Hepatocyte (in vitro differentiated cells): Measurements from ENCODE around the gene FOXK1. TPM values are rescaled to one million over a fixed set of nuclear protein-coding genes. Genes with fewer than 3 reads are reported as not detected.
"Not testable (repeated sequence)": the region's sequence is repeated elsewhere in the genome, so short reads cannot be mapped to it uniquely, and the experiment has no call there.

Experiments
- DNase-seq: peaks from one replicate; pipeline ENCODE4 v3.0.0-alpha.2; 2016; ENCODE audit warnings: low spot score
- H2AFZ ChIP-seq: fragments of 200-600 bp; sonication (generic); 2 replicates; pipeline ENCODE4 v1.6.0; 2016; ENCODE audit warnings: antibody characterized with exemption, mild to moderate bottlenecking
- H3K27ac ChIP-seq: fragments of 200-600 bp; sonication (generic); 2 replicates; pipeline ENCODE4 v1.5.1; 2016; ENCODE audit warnings: mild to moderate bottlenecking
- H3K27me3 ChIP-seq: fragments of 200-600 bp; sonication (generic); 2 replicates; pipeline ENCODE4 v1.6.1; 2016
- H3K36me3 ChIP-seq: fragments of 200-600 bp; sonication (generic); replicated peaks from 2 replicates; pipeline ENCODE4 v1.5.1; 2016; ENCODE audit warnings: low read depth; ENCODE audit not compliant: insufficient read depth
- H3K4me1 ChIP-seq: fragments of 200-600 bp; sonication (generic); 2 replicates; pipeline ENCODE4 v1.5.1; 2016; ENCODE audit warnings: mild to moderate bottlenecking, moderate library complexity; ENCODE audit not compliant: insufficient read depth
- H3K4me2 ChIP-seq: fragments of 200-600 bp; sonication (generic); 2 replicates; pipeline ENCODE4 v1.6.0; 2016
- H3K4me3 ChIP-seq: fragments of 200-600 bp; sonication (generic); 2 replicates; pipeline ENCODE4 v1.5.1; 2016; ENCODE audit warnings: mild to moderate bottlenecking
- H3K79me2 ChIP-seq: fragments of 200-600 bp; sonication (generic); 2 replicates; pipeline ENCODE4 v1.6.0; 2017; ENCODE audit warnings: mild to moderate bottlenecking
- H3K9me2 ChIP-seq: fragments of 200-600 bp; sonication (generic); replicated peaks from 2 replicates; pipeline ENCODE4 v1.6.0; 2017; ENCODE audit warnings: mild to moderate bottlenecking; ENCODE audit not compliant: insufficient read depth
- H3K9me3 ChIP-seq: fragments of 200-600 bp; sonication (generic); 2 replicates; pipeline ENCODE4 v1.5.1; 2016; ENCODE audit warnings: low read depth, mild to moderate bottlenecking
- H4K20me1 ChIP-seq: fragments of 200-600 bp; sonication (generic); 2 replicates; pipeline ENCODE4 v1.6.0; 2016; ENCODE audit warnings: mild to moderate bottlenecking; ENCODE audit not compliant: insufficient read depth, poor library complexity, severe bottlenecking
- CTCF ChIP-seq: fragments of 200-600 bp; sonication (generic); IDR thresholded peaks from 2 replicates; pipeline ENCODE4 v1.5.1; 2016; ENCODE audit warnings: antibody characterized with exemption, mild to moderate bottlenecking; ENCODE audit not compliant: poor library complexity
- EZH2 ChIP-seq: fragments of 200-600 bp; sonication (generic); IDR thresholded peaks from 2 replicates; pipeline ENCODE4 v1.6.1; 2016; ENCODE audit warnings: antibody characterized with exemption, mild to moderate bottlenecking, borderline replicate concordance
- EZH2phosphoT487 ChIP-seq: fragments of 200-600 bp; sonication (generic); IDR thresholded peaks from one replicate; pipeline ENCODE4 v1.6.1; 2018; ENCODE audit warnings: antibody characterized with exemption, mild to moderate bottlenecking, low read depth, moderate library complexity; ENCODE audit not compliant: unreplicated experiment, severe bottlenecking
- WGBS: methylation state at CpG from one replicate; pipeline ENCODE4 v1.1.6; 2016; ENCODE audit warnings: low lambda C conversion rate; ENCODE audit errors: missing lambda C conversion rate; 5-methylcytosine and 5-hydroxymethylcytosine counted together
- polyA plus RNA-seq: library from polyadenylated mRNA; unstranded; fragments of >200 nt; fragmentation: Nextera tagmentation; extraction: Ambion mirVana; gene quantifications from 2 replicates; pipeline ENCODE4 v1.2.1, GENCODE V29; 2016
- total RNA-seq: library from RNA; depleted of rRNA; stranded (reverse); fragments of >200 nt; gene quantifications from 2 replicates; pipeline ENCODE4 v1.2.3, GENCODE V29; 2014

FOXK1 gene
- total and polyA plus RNA-seq, 2 experiments from 2014 or later, result 8.3 to 17.8 TPM

GRCh38 chr7:4692055-4692454 is 10.0 kb downstream of the FOXK1 start:
- Histone ChIP-seq H3K4me3 (no peak overlapping the region), H3K4me1 (peaks cover 18% of the 10 kb centered on the region), H3K36me3 (no peaks in the 10 kb centered on the region), H3K9me3 (no peaks in the 10 kb centered on the region), H2AFZ (no peak overlapping the region), H3K79me2 (peaks cover 100% of the 10 kb centered on the region), H4K20me1 (peaks cover 81% of the 10 kb centered on the region), H3K27ac (no peak overlapping the region), H3K4me2 (no peak overlapping the region), H3K9me2 (no peaks in the 10 kb centered on the region), H3K27me3 (no peaks in the 10 kb centered on the region)
- no peak for DNase-seq
- TF ChIP-seq EZH2phosphoT487 (no peak), EZH2 (no peak), CTCF (no peak)
- WGBS, result 67% methylated on average over 5 of the region's 5 CpGs

GRCh38 chr7:4692622-4693021 is 10.5 kb downstream of the FOXK1 start:
- not testable (repeated sequence) for H3K36me3 ChIP-seq

GRCh38 chr7:4693152-4693551 is 11.1 kb downstream of the FOXK1 start:
- no peak for DNase-seq
- H4K20me1 ChIP-seq, result peaks cover 75% of the 10 kb centered on the region
- no peaks in the 10 kb centered on the region for H3K36me3 ChIP-seq
- TF ChIP-seq EZH2 (no peak), CTCF (no peak), EZH2phosphoT487 (no peak)
- H3K27ac ChIP-seq, result no peak overlapping the region
- H3K9me2 ChIP-seq, result no peaks in the 10 kb centered on the region
- H3K4me2 ChIP-seq, result no peak overlapping the region
- H2AFZ ChIP-seq, result no peak overlapping the region
- peaks cover 18% of the 10 kb centered on the region for H3K4me1 ChIP-seq
- H3K79me2 ChIP-seq, result peaks cover 100% of the 10 kb centered on the region
- H3K9me3 ChIP-seq, result no peaks in the 10 kb centered on the region
- no peak overlapping the region for H3K4me3 ChIP-seq
- no peaks in the 10 kb centered on the region for H3K27me3 ChIP-seq
- 75% methylated on average over 2 of the region's 2 CpGs for WGBS

More at GRCh38 chr7:4692622-4693021, 10.5 kb downstream of the FOXK1 start:
- H3K27me3 ChIP-seq, H3K27ac ChIP-seq, DNase-seq, H3K4me3 ChIP-seq, H2AFZ ChIP-seq, H3K9me2 ChIP-seq, H3K9me3 ChIP-seq, H3K4me2 ChIP-seq: not testable (repeated sequence)
- H4K20me1 ChIP-seq, result peaks cover 79% of the 10 kb centered on the region
- peaks cover 100% of the 10 kb centered on the region for H3K79me2 ChIP-seq
- 83% methylated on average over 5 of the region's 5 CpGs for WGBS
- H3K4me1 ChIP-seq, result peaks cover 18% of the 10 kb centered on the region

- no peak overlapping the region for H3K4me2 ChIP-seq
- DNase-seq, result no peak
- H3K79me2 ChIP-seq, result peaks cover 100% of the 10 kb centered on the region
- H3K27ac ChIP-seq, result no peak overlapping the region
- no peak overlapping the region for H3K4me3 ChIP-seq
- no peaks in the 10 kb centered on the region for H3K9me3 ChIP-seq
- H2AFZ ChIP-seq, result no peak overlapping the region
- H3K9me2 ChIP-seq, result no peaks in the 10 kb centered on the region
- no peaks in the 10 kb centered on the region for H3K27me3 ChIP-seq
- H3K36me3 ChIP-seq, result no peaks in the 10 kb centered on the region
- peaks cover 73% of the 10 kb centered on the region for H4K20me1 ChIP-seq
- no peak for TF ChIP-seq EZH2
- TF ChIP-seq EZH2phosphoT487, result no peak
- TF ChIP-seq CTCF, result no peak
- H3K4me1 ChIP-seq, result peaks cover 18% of the 10 kb centered on the region
- WGBS, result 93% methylated on average over 2 of the region's 2 CpGs
These were observed 11.7 kb downstream of the FOXK1 start for GRCh38 chr7:4693749-4694148.
